Stimulated activated CD8-positive, alpha-beta memory T cell treated with anti-CD3 and anti-CD28 coated beads, Interleukin-15, amount 100 ng/mL, for 4 hours (primary cell): ENCODE data around the gene AVEN.

Experiments
- DNase-seq, 2 donors: peaks; one replicate each; pipeline ENCODE4 v3.0.0-alpha.2; 2020; ENCODE audit warnings: low read depth in 2 of 2

The AVEN gene

GRCh38 chr15:33913459-33913858 is 125.5 kb downstream of the AVEN start:
- DNase-seq, result no peak

- no peak for DNase-seq
These were observed 126.7 kb downstream of the AVEN start for GRCh38 chr15:33912326-33912725.

GRCh38 chr15:33910741-33911140 is 128.3 kb downstream of the AVEN start:
- no peak for DNase-seq

GRCh38 chr15:33908406-33908805 is 130.6 kb downstream of the AVEN start:
- DNase-seq, result no peak

- no peak for DNase-seq
These were observed 131.7 kb downstream of the AVEN start for GRCh38 chr15:33907326-33907725.

GRCh38 chr15:33903661-33904060 is 135.3 kb downstream of the AVEN start:
- DNase-seq, result no peak

- DNase-seq, result no peak
These were observed 137.0 kb downstream of the AVEN start for GRCh38 chr15:33902043-33902442.

GRCh38 chr15:33894193-33894592 is 144.8 kb downstream of the AVEN start:
- DNase-seq, result no peak

- no peak for DNase-seq
These were observed 150.8 kb downstream of the AVEN start for GRCh38 chr15:33888176-33888575.

GRCh38 chr15:33882921-33883320 is 156.1 kb downstream of the AVEN start:
- DNase-seq, result no peak

GRCh38 chr15:33874156-33874555 is 164.8 kb downstream of the AVEN start:
- DNase-seq, result no peak

GRCh38 chr15:33872416-33873106 is 166.4 kb downstream of the AVEN start:
- no peak for DNase-seq

GRCh38 chr15:33871980-33872379 is 167.0 kb downstream of the AVEN start:
- DNase-seq, result no peak

- DNase-seq, result no peak
These were observed 172.8 kb downstream of the AVEN start for GRCh38 chr15:33866101-33866737.

GRCh38 chr15:33865416-33865815 is 173.6 kb downstream of the AVEN start:
- DNase-seq, result no peak

GRCh38 chr15:33864360-33865075 is 174.5 kb downstream of the AVEN start:
- no peak for DNase-seq

GRCh38 chr15:33860754-33861153 is 178.2 kb downstream of the AVEN start:
- no peak for DNase-seq

GRCh38 chr15:33859992-33860545 is 178.9 kb downstream of the AVEN start:
- no peak for DNase-seq

GRCh38 chr15:33858836-33859235 is 180.2 kb downstream of the AVEN start:
- no peak for DNase-seq

- DNase-seq, result no peak
These were observed 181.3 kb downstream of the AVEN start for GRCh38 chr15:33857726-33858125.

- no peak for DNase-seq
These were observed 186.4 kb downstream of the AVEN start for GRCh38 chr15:33852570-33852969.

GRCh38 chr15:33852094-33852493 is 186.9 kb downstream of the AVEN start:
- no peak for DNase-seq

- DNase-seq, result no peak
These were observed 187.9 kb downstream of the AVEN start for GRCh38 chr15:33851079-33851478.
